ENCODE results near the gene BTBD9. TPM values are rescaled to one million over a fixed set of nuclear protein-coding genes. Genes with fewer than 3 reads are reported as not detected.

Gene BTBD9
- total RNA-seq, 1 experiment from 2014 or later, result 19.4 TPM

GRCh38 chr6:38497546-38497945, 142.2 kb downstream of the BTBD9 start:
- Mint-ChIP-seq H3K4me1 (ENCODE audit: low read depth, unreplicated experiment) (no peaks in the 10 kb centered on the region), H3K27ac (ENCODE audit: unreplicated experiment) (no peak overlapping the region), H3K4me3 (ENCODE audit: low read depth, unreplicated experiment) (no peak overlapping the region), H3K36me3 (ENCODE audit: insufficient read depth, unreplicated experiment) (no peaks in the 10 kb centered on the region), H3K9me3 (ENCODE audit: low read depth, unreplicated experiment) (no peaks in the 10 kb centered on the region), H3K27me3 (ENCODE audit: unreplicated experiment) (no peaks in the 10 kb centered on the region)
- CTCF ChIA-PET, result interaction anchor here (0.7 to 1.0 kb wide), 2 partner anchors 79 to 480 kb away, joined by 3 to 6 read pairs; no protein-coding TSS in a partner anchor
- TF ChIP-seq CTCF (IDR thresholded peaks at IDR 0.05; ENCODE audit: unreplicated experiment), result no peak
- no peak for DNase-seq
- no TSS peak for BruUV-seq (replicated peaks)
- intact Hi-C loops (cut with micrococcal nuclease; ENCODE audit: unreplicated experiment), result loop anchor here (10.0 kb wide), 1 partner anchor 803 kb away; the partner anchor contains the start of gene MDGA1

GRCh38 chr6:38495922-38496635, 143.7 kb downstream of the BTBD9 start:
- intact Hi-C loops (cut with micrococcal nuclease; ENCODE audit: unreplicated experiment), result loop anchor here (10.0 kb wide), 1 partner anchor 801 kb away; the partner anchor contains the start of gene MDGA1
- Mint-ChIP-seq H3K9me3 (ENCODE audit: low read depth, unreplicated experiment) (no peaks in the 10 kb centered on the region), H3K4me1 (ENCODE audit: low read depth, unreplicated experiment) (peaks cover under 1% of the 10 kb centered on the region), H3K27me3 (ENCODE audit: unreplicated experiment) (no peaks in the 10 kb centered on the region), H3K4me3 (ENCODE audit: low read depth, unreplicated experiment) (no peak overlapping the region), H3K36me3 (ENCODE audit: insufficient read depth, unreplicated experiment) (no peaks in the 10 kb centered on the region), H3K27ac (ENCODE audit: unreplicated experiment) (no peak overlapping the region)
- no peak for TF ChIP-seq CTCF (IDR thresholded peaks at IDR 0.05; ENCODE audit: unreplicated experiment)
- DNase-seq, result no peak
- CTCF ChIA-PET, result interaction anchor here (0.7 kb wide), 2 partner anchors 13 to 43 kb away, joined by 3 read pairs; no protein-coding TSS in a partner anchor
- no TSS peak for BruUV-seq (replicated peaks)

- intact Hi-C loops (cut with micrococcal nuclease; ENCODE audit: unreplicated experiment), result loop anchor here (10.0 kb wide), 1 partner anchor 801 kb away; the partner anchor contains the start of gene MDGA1
- TF ChIP-seq CTCF (IDR thresholded peaks at IDR 0.05; ENCODE audit: unreplicated experiment), result no peak
- Mint-ChIP-seq H3K36me3 (ENCODE audit: insufficient read depth, unreplicated experiment) (no peaks in the 10 kb centered on the region), H3K4me3 (ENCODE audit: low read depth, unreplicated experiment) (no peak overlapping the region), H3K4me1 (ENCODE audit: low read depth, unreplicated experiment) (peaks cover 6% of the 10 kb centered on the region), H3K27me3 (ENCODE audit: unreplicated experiment) (no peaks in the 10 kb centered on the region), H3K9me3 (ENCODE audit: low read depth, unreplicated experiment) (no peaks in the 10 kb centered on the region), H3K27ac (ENCODE audit: unreplicated experiment) (no peak overlapping the region)
- BruUV-seq (replicated peaks), result no TSS peak
- no peak for DNase-seq
- CTCF ChIA-PET, result no interaction called here
Observed at GRCh38 chr6:38495518-38495917, 144.2 kb downstream of the BTBD9 start.

GRCh38 chr6:38493931-38494547, 145.7 kb downstream of the BTBD9 start:
- no peak overlapping the region for H3K4me3 Mint-ChIP-seq (ENCODE audit: low read depth, unreplicated experiment)
- CTCF ChIA-PET, result interaction anchor here (0.8 to 1.4 kb wide), 7 partner anchors 11 to 956 kb away, joined by 3 to 10 read pairs (median 5); no protein-coding TSS in a partner anchor
- no peak overlapping the region for H3K27ac Mint-ChIP-seq (ENCODE audit: unreplicated experiment)
- BruUV-seq (replicated peaks), result no TSS peak
- H3K36me3 Mint-ChIP-seq (ENCODE audit: insufficient read depth, unreplicated experiment), result no peaks in the 10 kb centered on the region
- TF ChIP-seq CTCF (IDR thresholded peaks at IDR 0.05; ENCODE audit: unreplicated experiment), result peak; percentile 92
- DNase-seq, result peak; percentile 78
- intact Hi-C loops (cut with micrococcal nuclease; ENCODE audit: unreplicated experiment), result loop anchor here (1.0 to 10.0 kb wide), 3 partner anchors 178 to 799 kb away; partner anchors contain the start of gene MDGA1
- H3K9me3 Mint-ChIP-seq (ENCODE audit: low read depth, unreplicated experiment), result no peaks in the 10 kb centered on the region
- H3K4me1 Mint-ChIP-seq (ENCODE audit: low read depth, unreplicated experiment), result peaks cover 7% of the 10 kb centered on the region
- H3K27me3 Mint-ChIP-seq (ENCODE audit: unreplicated experiment), result no peaks in the 10 kb centered on the region

Measured in Calu3 (cell line).